Measurements from ENCODE around the gene CDC34.

GRCh38 chr19:531009-531752 lies 379 bp upstream of the CDC34 start:
- TF ChIP-seq, protein P1, sequence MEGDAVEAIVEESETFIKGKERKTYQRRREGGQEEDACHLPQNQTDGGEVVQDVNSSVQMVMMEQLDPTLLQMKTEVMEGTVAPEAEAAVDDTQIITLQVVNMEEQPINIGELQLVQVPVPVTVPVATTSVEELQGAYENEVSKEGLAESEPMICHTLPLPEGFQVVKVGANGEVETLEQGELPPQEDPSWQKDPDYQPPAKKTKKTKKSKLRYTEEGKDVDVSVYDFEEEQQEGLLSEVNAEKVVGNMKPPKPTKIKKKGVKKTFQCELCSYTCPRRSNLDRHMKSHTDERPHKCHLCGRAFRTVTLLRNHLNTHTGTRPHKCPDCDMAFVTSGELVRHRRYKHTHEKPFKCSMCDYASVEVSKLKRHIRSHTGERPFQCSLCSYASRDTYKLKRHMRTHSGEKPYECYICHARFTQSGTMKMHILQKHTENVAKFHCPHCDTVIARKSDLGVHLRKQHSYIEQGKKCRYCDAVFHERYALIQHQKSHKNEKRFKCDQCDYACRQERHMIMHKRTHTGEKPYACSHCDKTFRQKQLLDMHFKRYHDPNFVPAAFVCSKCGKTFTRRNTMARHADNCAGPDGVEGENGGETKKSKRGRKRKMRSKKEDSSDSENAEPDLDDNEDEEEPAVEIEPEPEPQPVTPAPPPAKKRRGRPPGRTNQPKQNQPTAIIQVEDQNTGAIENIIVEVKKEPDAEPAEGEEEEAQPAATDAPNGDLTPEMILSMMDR (IDR thresholded peaks at IDR 0.05; ENCODE audit: insufficient read depth, low read length), result no peak
- TF ChIP-seq REST (IDR thresholded peaks at IDR 0.05; ENCODE audit: insufficient replicate concordance, low read depth) (no peak), SPI1 (IDR thresholded peaks at IDR 0.05; ENCODE audit: borderline replicate concordance, low read depth) (no peak)
